Thyroid gland (tissue), 4 donors: ENCODE results near the gene ACHE. TPM values are rescaled to one million over a fixed set of nuclear protein-coding genes. Genes with fewer than 3 reads are reported as not detected.
"Not testable (repeated sequence)": the region's sequence is repeated elsewhere in the genome, so short reads cannot be mapped to it uniquely, and the experiment has no call there.

Experiments used
- DNase-seq, 2 donors: peaks; one replicate each; pipeline ENCODE4 v3.0.0-alpha.2; 2019
- H3K27ac ChIP-seq, 3 donors: fragments of 200-600 bp; sonication (generic); 1 replicate in 2 of 3; 2 replicates in 1 of 3; pipeline ENCODE4 v1.5.1; 2016 to 2019; ENCODE audit warnings: mild to moderate bottlenecking in 1 of 3, moderate library complexity in 1 of 3
- H3K27me3 ChIP-seq: fragments of 200-600 bp; sonication (generic); one replicate; pipeline ENCODE4 v1.5.1; 2019
- H3K36me3 ChIP-seq, 2 donors: fragments of 200-600 bp; sonication (generic); one replicate each; pipeline ENCODE4 v1.5.1; 2016 to 2019
- H3K4me1 ChIP-seq, 2 donors: fragments of 200-600 bp; sonication (generic); one replicate each; pipeline ENCODE4 v1.5.1; 2017 to 2019
- H3K4me3 ChIP-seq, 3 donors: fragments of 200-600 bp; sonication (generic); replicated peaks in 1 of 3; 1 replicate in 2 of 3; 2 replicates in 1 of 3; pipeline ENCODE4 v1.5.1; 2016; ENCODE audit warnings: mild to moderate bottlenecking in 1 of 3
- H3K9me3 ChIP-seq: fragments of 200-600 bp; sonication (generic); one replicate; pipeline ENCODE4 v1.5.1; 2017
- CTCF ChIP-seq, 6 experiments: fragments of 200-600 bp in 3 of 6; fragments of 450-650 bp in 3 of 6; sonication (generic) in 3 of 6; IDR thresholded peaks; one replicate each; pipeline ENCODE4 v1.5.1; 2016 to 2019; ENCODE audit warnings: antibody characterized with exemption in 6 of 6, mild to moderate bottlenecking in 2 of 6, inconsistent platforms in 1 of 6, moderate library complexity in 1 of 6
- POLR2A ChIP-seq, 2 donors: fragments of 450-650 bp; IDR thresholded peaks; one replicate each; pipeline ENCODE4 v1.6.1; 2017; ENCODE audit warnings: antibody characterized with exemption in 2 of 2, mild to moderate bottlenecking in 2 of 2, moderate library complexity in 1 of 2
- WGBS, 2 donors: methylation state at CpG; one replicate each; pipeline ENCODE4 v1.1.5; 2017; 5-methylcytosine and 5-hydroxymethylcytosine counted together
- intact Hi-C: fragments of 100-400 bp; cut with DNase I; formaldehyde crosslinking; loops from one replicate; pipeline ENCODE4 v1.15.1; 2023
- total RNA-seq, 4 donors: library from RNA; depleted of rRNA; stranded (reverse); fragments of >200 nt; gene quantifications; one replicate each; pipeline ENCODE4 v1.2.3, GENCODE V29; 2016

ACHE gene
- total RNA-seq, result 1 to 10 TPM; 1.0 to 4.8 (median 1.8) TPM

GRCh38 chr7:100895701-100895955 is at the start of gene ACHE:
TSS of gene ACHE (minus strand) at chr7:100895888. CDS start at chr7:100894232, 1,656 bp downstream.
- Histone ChIP-seq H3K36me3 (no peaks in the 10 kb centered on the region), H3K4me1 (peaks cover 21 to 37% of the 10 kb centered on the region in 2 donors), H3K9me3 (no peaks in the 10 kb centered on the region), H3K27me3 (peaks cover 10% of the 10 kb centered on the region), H3K4me3 (peak within 1 kb of the TSS in 2 of 3 donors; percentile 36 to 47), H3K27ac (no peak within 1 kb of the TSS)
- no peak for TF ChIP-seq POLR2A (IDR thresholded peaks at IDR 0.05)
- TF ChIP-seq CTCF (IDR thresholded peaks at IDR 0.05), result no peak
- no peak for DNase-seq
- 1% methylated on average over 14 of the region's 32 CpGs; no CpG with 5 or more reads in 1 of the 2 donors for WGBS, 2 donors
- intact Hi-C loops, result loop anchor here (10.0 kb wide), 1 partner anchor 269 kb away; the partner anchor contains the start of gene VGF

GRCh38 chr7:100944138-100944537 is 48.5 kb upstream of the ACHE start:
- TF ChIP-seq POLR2A (IDR thresholded peaks at IDR 0.05) (no peak), CTCF (IDR thresholded peaks at IDR 0.05) (no peak)
- DNase-seq, result no peak
- H3K36me3 ChIP-seq, result no peaks in the 10 kb centered on the region
- H3K4me3 ChIP-seq, result no peak overlapping the region
- 78 to 92% methylated on average over 4 of the region's 4 CpGs for WGBS, 2 donors
- H3K4me1 ChIP-seq, result no peaks in the 10 kb centered on the region
- intact Hi-C loops, result no loop called here
- H3K27me3 ChIP-seq, result no peaks in the 10 kb centered on the region
- H3K9me3 ChIP-seq, result no peaks in the 10 kb centered on the region
- H3K27ac ChIP-seq, result no peak overlapping the region

- no peak overlapping the region for H3K27ac ChIP-seq
- DNase-seq, result no peak
- TF ChIP-seq CTCF (IDR thresholded peaks at IDR 0.05) (no peak), POLR2A (IDR thresholded peaks at IDR 0.05) (no peak)
- H3K36me3 ChIP-seq, result no peaks in the 10 kb centered on the region
- no peaks in the 10 kb centered on the region for H3K9me3 ChIP-seq
- no peak overlapping the region for H3K4me3 ChIP-seq
- WGBS, 2 donors, result 62 to 71% methylated on average over 5 of the region's 5 CpGs
- no peaks in the 10 kb centered on the region for H3K4me1 ChIP-seq
- intact Hi-C loops, result no loop called here
- no peaks in the 10 kb centered on the region for H3K27me3 ChIP-seq
Measured at GRCh38 chr7:100943693-100944092, 48.0 kb upstream of the ACHE start.

- H3K4me3 ChIP-seq, result no peak overlapping the region
- 77 to 80% methylated on average over 9 of the region's 9 CpGs for WGBS, 2 donors
- H3K36me3 ChIP-seq, result no peaks in the 10 kb centered on the region
- no peaks in the 10 kb centered on the region for H3K27me3 ChIP-seq
- intact Hi-C loops, result no loop called here
- no peak for TF ChIP-seq CTCF (IDR thresholded peaks at IDR 0.05)
- no peaks in the 10 kb centered on the region for H3K9me3 ChIP-seq
- DNase-seq, result no peak
- H3K4me1 ChIP-seq, result no peaks in the 10 kb centered on the region
- H3K27ac ChIP-seq, result no peak overlapping the region
Measured at GRCh38 chr7:100942045-100942774, 46.5 kb upstream of the ACHE start.

- DNase-seq, H3K4me1 ChIP-seq, H3K27me3 ChIP-seq, intact Hi-C loops, H3K9me3 ChIP-seq, H3K27ac ChIP-seq, H3K4me3 ChIP-seq, H3K36me3 ChIP-seq: not testable (repeated sequence)
- WGBS, 2 donors, result 85 to 93% methylated on average over 7 of the region's 7 CpGs
Measured at GRCh38 chr7:100936167-100936566, 40.5 kb upstream of the ACHE start.

GRCh38 chr7:100935381-100935780 is 39.7 kb upstream of the ACHE start:
- H3K4me3 ChIP-seq, intact Hi-C loops, H3K36me3 ChIP-seq, DNase-seq, H3K4me1 ChIP-seq, H3K27ac ChIP-seq, H3K27me3 ChIP-seq, H3K9me3 ChIP-seq: not testable (repeated sequence)
- 79 to 85% methylated on average over 2 of the region's 2 CpGs for WGBS, 2 donors
